Suprapubic skin (tissue), 3 donors: ENCODE results near the gene ANKS1A.

ENCODE experiments used
- POLR2AphosphoS5 ChIP-seq, 3 donors: sonication (generic); formaldehyde crosslinking; IDR thresholded peaks; one replicate each; pipeline ENCODE4 v1.6.1; 2017; ENCODE audit warnings: antibody characterized with exemption in 3 of 3
- TF ChIP-seq, protein P1 (sequence below), 2 donors: fragments of 200-600 bp in 1 of 2; fragments of 450-650 bp in 1 of 2; sonication (generic) in 1 of 2; IDR thresholded peaks; one replicate each; pipeline ENCODE4 v1.5.1; 2016 to 2019; ENCODE audit warnings: antibody characterized with exemption in 2 of 2, mild to moderate bottlenecking in 1 of 2, moderate library complexity in 1 of 2

DNA sequence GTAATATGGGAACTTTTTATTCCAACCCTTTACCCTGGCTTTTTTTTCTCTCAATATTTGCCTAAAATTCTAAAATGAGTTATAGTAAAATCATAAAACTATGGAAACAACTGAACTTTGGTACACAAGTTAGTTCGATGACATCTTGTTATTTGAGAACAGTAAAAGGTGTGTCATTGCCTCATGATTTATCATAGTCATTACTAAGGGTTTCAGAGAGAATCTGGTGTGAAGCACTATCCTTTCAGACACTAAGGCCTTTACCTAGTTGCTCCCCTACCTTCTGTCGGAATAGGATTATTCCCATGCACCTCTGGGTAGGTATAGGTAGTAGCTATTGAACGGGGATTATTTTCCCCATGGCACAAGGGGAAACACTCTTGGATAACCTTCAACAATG lies 12.6 kb upstream of the ANKS1A start:
- TF ChIP-seq, protein P1, sequence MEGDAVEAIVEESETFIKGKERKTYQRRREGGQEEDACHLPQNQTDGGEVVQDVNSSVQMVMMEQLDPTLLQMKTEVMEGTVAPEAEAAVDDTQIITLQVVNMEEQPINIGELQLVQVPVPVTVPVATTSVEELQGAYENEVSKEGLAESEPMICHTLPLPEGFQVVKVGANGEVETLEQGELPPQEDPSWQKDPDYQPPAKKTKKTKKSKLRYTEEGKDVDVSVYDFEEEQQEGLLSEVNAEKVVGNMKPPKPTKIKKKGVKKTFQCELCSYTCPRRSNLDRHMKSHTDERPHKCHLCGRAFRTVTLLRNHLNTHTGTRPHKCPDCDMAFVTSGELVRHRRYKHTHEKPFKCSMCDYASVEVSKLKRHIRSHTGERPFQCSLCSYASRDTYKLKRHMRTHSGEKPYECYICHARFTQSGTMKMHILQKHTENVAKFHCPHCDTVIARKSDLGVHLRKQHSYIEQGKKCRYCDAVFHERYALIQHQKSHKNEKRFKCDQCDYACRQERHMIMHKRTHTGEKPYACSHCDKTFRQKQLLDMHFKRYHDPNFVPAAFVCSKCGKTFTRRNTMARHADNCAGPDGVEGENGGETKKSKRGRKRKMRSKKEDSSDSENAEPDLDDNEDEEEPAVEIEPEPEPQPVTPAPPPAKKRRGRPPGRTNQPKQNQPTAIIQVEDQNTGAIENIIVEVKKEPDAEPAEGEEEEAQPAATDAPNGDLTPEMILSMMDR (IDR thresholded peaks at IDR 0.05): no peak
- TF ChIP-seq POLR2AphosphoS5 (IDR thresholded peaks at IDR 0.05): no peak
